ENCODE measurements around the gene ARHGAP40. TPM values are rescaled to one million over a fixed set of nuclear protein-coding genes. Genes with fewer than 3 reads are reported as not detected.

ARHGAP40 gene
- total and polyA plus RNA-seq, 9 of the 15 experiments (the other 6 are each of a cell fraction or from before 2014, with no cell fraction given) = not detected

- TF ChIP-seq ZNF518B (CRISPR knock-in tag; IDR thresholded peaks at IDR 0.05) (no peak), USF1 (CRISPR knock-in tag; IDR thresholded peaks at IDR 0.05) (no peak), ATF7 (IDR thresholded peaks at IDR 0.05) (no peak), MITF (IDR thresholded peaks at IDR 0.05) (no peak), FOXP4 (CRISPR knock-in tag; IDR thresholded peaks at IDR 0.05; ENCODE audit: borderline replicate concordance) (0 out of 2 replicates have a peak, but pooled peaks have one; percentile 39), ETV6 (IDR thresholded peaks at IDR 0.05; ENCODE audit: borderline replicate concordance in 1 of 2, low read depth in 2 of 2, low read length in 1 of 2) (no peak), ETV6 (CRISPR knock-in tag; IDR thresholded peaks at IDR 0.05; ENCODE audit: borderline replicate concordance) (no peak), BACH1 (tag; IDR thresholded peaks at IDR 0.05) (no peak), ZNF12 (CRISPR knock-in tag; IDR thresholded peaks at IDR 0.05) (no peak), ZNF696 (CRISPR knock-in tag; conservative IDR thresholded peaks at IDR 0.05) (no peak), CBX1 (IDR thresholded peaks at IDR 0.05; ENCODE audit: low read depth) (no peak), HOMEZ (CRISPR knock-in tag; IDR thresholded peaks at IDR 0.05) (no peak), ZNF444 (CRISPR knock-in tag; IDR thresholded peaks at IDR 0.05) (no peak), MTA1 (IDR thresholded peaks at IDR 0.05; ENCODE audit: borderline replicate concordance) (no peak), POLR2B (IDR thresholded peaks at IDR 0.05; ENCODE audit: low read depth, partially characterized antibody) (no peak), ZNF766 (CRISPR knock-in tag; conservative IDR thresholded peaks at IDR 0.05) (peak; percentile 65; the same call in 1 of the 2 replicates)
These were observed 84.4 kb downstream of the ARHGAP40 start (continued) for GRCh38 chr20:38685853-38686473.

All from K562 (cell line).